GM21447 (cell line): ENCODE measurements around the gene ARID5A.
"Not testable (repeated sequence)": the region's sequence is repeated elsewhere in the genome, so short reads cannot be mapped to it uniquely, and the experiment has no call there.

Experiments used
- ATAC-seq: cut with Tn5 transposase; IDR thresholded peaks from one replicate; pipeline ENCODE4 v1.9.1; 2021; ENCODE audit not compliant: unreplicated experiment

The ARID5A gene

DNA sequence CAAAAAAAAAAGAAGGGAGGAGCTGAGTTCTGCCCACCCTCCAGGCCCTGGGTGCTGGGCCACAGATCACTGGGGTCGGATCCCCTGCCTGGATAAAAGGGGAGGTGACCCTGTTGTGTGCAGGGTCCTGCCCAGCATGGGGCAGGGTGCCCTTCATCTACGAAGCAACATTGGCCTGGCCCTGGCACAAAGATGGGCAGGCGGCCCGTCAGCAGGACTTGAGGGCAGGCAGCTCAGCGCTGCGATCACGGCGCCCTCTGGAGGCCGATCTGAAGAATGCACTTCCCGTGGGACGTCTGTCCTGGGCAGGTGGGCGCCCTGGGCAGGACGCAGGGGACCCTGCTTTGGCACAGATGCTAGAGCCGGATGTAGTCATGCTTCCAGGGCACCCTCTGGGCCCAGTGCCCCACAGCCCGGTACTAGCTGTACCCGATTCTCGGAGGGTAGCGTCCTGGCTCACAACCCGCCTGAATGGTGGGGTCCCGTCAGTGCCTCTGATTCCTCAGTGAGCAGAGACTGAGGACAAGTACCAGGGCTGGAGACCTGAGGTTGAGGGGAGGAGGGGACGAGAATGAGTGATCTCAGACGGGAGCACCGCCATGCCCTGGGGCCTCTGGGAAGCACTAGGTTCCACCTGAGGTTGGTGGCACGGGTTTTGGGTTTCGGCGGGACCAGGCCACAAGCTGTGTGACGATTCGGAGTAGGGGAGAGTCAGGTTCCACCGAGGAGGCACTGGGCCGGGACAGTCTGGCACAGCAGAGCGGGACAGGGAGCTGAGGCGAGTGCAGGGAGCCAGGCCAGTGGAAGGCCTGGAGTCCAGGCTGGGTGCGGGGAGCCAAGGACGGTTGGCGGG, 18.0 kb downstream of the ARID5A start:
- ATAC-seq, result no peak

DNA sequence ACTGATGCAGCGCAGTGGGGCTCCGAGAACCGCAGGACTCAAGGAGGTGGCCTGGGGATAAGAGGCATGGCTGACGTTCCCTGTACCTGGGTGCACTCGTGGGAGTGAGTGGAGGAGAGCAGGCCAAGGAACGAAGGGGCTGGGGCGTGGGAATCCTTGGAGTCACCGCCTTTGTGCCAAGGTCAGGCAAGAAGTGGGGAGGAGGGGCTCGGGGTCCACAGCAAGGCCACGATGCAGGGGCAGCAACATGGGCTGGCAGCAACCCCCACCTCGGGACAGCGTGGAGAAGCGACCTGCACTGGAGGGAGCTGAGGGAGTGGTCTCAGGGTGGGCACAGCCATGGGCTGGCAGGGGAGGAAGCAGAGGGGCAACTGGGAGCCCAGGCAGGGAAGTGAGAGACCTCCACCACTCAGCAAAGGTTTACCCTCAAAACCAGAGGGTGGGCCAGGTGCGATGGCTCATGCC, 18.6 kb downstream of the ARID5A start:
- ATAC-seq, result no peak

DNA sequence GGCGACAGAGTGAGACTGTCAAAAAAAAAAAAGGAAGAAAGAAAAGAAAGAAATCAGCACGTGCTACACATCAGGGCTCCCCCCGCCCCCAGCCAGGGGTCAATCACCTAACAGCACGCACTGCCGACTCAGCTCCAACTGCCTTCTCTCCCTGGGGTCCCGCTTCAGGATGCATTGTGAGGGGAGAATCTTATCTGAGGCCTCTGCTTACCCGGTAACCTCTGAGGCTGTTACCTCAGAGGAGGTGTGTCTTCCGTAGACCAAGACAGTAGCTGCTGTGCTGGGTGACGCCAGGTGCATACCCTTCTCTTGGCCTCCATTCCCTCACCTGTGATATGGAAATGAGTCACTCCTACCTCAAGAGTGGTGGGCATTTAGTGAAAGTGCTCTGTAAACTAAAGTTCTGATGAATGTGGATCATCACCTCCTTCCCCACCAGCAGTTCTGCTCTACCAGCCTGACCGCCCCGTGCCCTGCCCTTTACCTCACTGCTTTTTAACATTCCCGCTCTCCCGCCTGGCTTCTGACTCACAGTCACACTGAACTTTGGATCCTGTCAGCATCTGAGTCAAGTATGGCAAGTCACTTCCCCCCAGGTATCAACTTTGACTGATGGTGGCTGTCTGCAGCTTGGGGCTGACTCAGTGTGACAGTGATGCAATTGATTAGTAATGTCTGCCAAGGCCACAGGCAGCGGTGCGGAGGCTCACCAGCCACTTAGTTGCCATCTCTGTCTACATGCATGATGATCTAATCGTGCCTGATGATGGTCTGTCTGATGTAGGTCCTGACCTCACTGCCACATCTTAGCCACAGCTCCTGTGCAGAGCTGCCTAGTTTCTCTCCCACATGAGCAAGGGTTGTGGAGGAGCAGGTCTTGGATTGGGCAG, 20.1 kb downstream of the ARID5A start:
- no peak for ATAC-seq

DNA sequence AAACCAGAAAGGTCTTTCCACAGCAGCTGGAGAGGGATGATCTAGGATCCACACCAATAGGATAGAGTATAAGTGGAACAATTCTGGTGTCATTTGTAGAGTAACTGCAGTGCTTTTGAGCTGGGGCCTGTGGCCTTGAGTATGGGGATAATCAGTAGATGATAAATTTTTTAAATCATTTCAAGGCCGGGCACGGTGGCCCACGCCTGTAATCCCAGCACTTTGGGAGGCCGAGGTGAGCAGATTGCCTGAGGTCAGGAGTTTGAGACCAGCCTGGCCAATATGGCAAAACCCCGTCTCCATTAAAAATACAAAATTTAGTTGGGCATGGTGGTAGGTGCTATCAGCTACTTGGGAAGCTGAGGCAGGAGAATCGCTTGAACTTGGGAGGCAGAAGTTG, 20.9 kb downstream of the ARID5A start:
- ATAC-seq, result not testable (repeated sequence)

DNA sequence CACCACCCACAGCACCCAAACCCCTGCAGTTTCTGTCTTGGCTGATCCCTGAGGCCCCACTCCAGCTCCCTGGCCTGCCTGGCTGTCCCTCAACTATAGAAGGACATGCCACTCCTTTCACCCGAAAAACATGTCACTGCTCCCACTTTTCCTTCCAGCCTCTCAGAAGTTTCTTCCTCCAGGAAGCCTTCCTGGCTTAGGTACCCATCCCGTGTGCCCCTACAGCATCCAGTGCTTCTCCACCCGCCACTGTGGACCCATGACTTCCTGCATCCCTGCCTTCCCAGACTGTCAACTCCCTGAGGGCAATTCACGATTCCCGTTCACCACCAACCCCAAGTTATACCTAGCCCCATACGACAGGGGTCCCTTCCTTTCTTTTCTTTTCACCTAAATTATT, 21.5 kb downstream of the ARID5A start:
- ATAC-seq, result no peak

DNA sequence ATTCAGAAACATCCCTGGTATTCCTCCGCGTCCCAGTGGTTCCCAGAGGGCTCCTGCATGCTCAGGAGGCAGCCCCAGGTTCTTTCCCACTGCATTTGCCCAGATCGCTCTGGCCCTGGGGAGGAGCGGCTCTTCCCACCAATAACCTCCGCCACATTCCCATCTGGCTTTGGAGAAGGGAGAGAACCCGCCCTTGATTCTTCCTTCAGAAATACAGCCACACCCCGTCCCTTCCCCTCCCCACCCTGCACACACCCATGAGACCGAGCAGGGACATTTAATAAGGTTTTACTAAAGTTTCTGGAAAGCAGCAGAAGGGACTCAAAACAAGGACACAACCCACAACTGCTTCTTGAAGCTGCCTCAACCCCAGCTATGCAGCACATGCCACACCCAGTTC, 21.9 kb downstream of the ARID5A start:
- ATAC-seq, result no peak

DNA sequence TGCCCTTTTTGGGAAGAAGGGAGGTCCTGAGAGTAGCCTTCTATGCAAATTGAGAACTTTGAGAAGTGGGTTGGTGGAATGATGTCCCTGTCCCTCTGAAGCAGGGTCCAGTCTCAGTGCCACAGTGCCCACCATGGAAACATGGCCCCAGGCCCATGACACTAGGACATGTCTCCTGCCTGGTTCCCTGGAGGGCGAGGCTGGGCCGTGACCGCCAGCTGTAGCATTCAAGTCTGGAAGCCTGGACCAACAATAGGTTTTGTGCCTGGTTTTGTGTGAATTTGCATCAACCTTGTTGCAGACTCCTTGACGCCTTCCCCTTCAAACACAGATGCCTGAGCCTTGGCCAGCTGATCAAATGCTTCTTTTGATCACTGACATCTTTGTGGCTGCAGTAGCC, 27.5 kb downstream of the ARID5A start:
- ATAC-seq, result no peak

DNA sequence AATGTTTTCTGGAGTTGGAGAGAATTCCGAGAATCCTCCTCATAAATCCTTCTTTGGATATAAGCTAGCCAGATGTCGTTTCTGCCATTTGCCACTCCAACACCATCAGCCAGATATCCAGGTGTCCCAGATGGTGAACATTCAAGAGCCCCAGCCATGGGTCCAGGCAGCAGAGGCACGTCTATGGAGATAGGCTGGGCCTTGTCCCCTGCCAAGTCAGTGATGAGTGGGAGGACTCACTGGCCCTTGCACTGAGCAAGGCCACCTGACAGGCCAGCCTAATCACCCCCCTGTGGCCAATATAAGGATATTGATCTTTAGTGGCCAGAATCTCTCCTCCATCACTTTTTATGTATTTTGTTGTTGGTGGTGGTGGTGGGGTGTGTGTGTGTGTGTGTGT, 28.0 kb downstream of the ARID5A start:
- ATAC-seq, result no peak

DNA sequence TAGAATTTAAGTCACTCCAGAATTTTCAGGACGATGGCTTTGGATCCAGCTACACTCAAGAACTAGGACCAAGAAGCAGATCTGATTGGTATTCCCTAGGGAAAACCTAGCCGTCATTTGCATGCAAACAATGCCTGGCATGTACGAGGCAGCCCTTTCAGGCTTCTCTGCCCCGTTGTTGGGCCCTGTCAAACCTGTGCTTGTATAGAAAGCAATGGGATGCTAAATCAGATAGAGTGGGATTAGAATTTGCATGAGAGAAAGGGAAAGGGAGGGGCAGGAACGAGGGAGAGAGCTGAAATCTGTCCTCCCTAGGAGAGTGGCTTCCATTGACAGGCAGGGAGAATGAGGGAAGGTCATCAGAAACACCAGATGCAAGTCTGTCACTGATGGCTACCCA, 28.6 kb downstream of the ARID5A start:
- ATAC-seq, result no peak

DNA sequence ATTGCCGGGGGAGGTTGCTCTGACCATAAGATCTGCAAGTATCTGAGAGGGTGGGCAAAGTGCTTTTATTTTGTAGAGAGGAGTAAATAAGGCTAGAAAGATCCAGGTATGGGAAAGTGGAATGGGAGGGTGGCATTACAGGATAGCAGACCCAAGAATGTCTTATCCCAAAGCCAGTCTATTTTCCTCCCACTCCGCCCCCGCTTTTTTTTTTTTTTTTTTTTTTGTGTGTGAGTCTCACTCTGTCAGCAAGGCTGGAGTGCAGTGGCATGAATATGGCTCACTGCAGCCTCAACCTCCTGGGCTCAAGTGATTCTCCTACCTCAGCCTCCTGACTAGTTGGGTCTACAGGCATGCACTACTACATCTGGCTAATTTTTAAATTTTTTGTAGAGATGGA, 31.5 kb downstream of the ARID5A start:
- ATAC-seq, result no peak

DNA sequence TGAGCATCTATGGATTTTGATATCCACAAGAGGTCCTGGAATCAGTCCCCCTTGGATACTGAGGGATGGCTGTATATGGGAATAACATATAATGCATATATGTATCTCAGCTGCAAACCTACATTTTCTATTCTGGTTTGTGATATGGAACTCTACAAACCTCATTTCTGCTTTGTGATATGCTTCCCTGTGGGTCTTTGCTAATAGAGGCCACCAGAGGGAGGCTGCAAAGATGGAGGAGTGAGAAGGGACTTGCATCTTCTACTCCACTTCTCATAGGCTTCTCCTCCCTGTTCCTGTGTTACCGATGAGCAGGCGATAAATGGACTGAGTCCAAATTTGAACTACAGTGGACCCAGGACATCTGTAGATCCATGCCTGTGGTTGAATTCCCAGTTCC, 37.8 kb downstream of the ARID5A start:
- no peak for ATAC-seq

DNA sequence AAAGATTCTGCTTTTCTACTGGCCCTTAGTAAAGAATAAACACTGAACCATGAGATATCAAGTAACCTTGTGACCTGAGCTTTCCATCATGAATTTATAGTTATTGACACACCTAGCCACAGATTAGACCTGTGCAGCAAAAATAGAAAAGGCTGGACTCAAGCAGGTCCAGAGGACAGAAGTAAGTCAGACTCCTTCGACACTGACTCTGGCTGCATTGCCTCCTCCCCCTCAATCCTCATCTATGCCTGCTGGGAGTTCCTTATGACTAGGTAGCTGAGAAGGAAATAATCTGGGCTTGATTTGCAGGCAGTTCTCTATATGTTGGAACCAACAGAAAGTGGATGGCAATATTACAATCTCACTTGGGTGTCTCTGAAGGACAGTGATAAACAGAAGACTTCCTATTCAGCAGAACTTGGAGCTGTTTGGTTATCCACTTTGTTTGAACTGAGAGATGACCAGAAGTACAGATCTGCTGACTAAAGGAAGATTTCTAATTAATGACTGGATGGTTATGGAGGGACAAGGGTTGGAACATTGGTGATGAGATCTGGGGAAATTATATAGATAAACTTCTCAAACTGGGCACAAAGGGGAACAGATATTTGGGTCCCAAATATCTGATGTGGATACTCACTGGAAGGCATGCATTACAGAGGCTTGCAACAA, 39.4 kb downstream of the ARID5A start:
- no peak for ATAC-seq

DNA sequence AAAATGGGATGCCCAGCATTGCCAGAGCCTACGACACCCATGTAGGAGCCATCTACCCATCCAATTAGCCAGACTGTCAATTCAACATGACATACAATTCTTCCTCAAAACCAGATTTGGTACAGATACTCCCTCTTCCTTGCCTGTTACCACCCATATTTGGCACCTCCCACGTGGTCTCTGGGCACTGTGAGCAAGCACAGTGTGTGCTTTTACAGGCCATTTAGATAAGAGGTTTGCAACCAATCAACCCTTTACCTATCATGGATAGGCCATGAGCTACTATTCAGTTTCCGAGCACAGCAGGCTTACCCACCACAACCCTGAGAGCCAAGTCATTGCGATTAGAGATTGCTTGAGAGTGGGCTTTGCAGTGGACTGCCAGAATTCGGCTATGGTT, 40.9 kb downstream of the ARID5A start:
- ATAC-seq, result no peak

DNA sequence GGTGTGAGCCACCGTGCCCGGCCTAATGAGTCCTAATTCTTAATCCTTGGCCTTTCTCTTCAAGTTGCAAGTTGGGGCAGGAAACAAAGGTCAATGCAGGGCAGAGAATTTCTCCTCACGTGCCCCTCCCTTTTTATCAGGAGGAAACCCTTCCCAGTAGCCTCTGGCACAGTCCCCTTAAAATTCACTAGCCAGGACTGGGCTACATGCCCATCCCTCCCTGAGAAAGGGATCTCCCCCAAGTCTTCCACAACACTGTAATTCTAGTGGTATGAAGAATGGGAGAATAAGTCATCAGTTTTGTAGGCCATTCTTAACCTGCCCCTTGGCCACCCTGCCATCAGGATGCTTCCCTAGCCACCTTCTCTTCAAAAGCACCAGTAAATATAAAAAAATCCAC, 42.2 kb downstream of the ARID5A start:
- no peak for ATAC-seq

DNA sequence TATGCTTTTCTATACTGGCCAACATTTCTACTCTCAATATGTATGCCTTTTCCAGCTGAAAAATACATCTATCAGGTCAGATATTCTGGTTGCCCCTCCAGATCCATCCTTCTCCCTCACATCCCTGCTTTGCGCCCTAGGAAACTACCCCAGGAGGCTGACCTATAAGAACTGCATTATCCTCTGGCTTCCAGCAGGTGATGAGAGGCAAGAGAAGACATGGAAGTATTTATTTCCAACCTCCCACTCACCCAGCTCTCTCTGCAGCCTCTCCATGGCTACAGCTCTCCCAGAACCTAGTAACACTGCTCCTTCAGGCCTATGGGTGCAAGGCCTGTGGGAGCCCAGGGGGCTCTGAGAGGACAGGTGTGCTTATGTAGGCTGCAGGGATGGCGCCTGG, 42.9 kb downstream of the ARID5A start:
- no peak for ATAC-seq

DNA sequence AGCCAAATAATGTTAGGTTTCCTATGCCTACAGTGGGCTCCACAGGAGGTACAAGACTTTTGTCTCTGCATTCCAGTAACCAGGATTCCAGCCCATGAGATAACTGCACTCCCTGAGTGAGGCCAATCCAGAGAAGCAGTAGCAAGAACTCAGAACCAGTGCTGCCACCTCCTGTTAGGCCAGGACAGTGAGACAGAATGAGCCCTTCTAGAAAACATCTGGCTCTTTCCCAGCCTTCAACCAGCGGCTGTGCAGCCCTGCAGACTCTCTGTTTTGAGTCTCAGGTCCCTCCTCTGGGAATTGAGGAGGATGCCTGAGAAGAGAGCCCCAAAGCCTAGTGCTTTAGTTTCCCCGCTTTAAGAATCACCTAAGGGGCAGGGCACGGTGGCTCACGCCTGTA, 44.2 kb downstream of the ARID5A start:
- no peak for ATAC-seq

DNA sequence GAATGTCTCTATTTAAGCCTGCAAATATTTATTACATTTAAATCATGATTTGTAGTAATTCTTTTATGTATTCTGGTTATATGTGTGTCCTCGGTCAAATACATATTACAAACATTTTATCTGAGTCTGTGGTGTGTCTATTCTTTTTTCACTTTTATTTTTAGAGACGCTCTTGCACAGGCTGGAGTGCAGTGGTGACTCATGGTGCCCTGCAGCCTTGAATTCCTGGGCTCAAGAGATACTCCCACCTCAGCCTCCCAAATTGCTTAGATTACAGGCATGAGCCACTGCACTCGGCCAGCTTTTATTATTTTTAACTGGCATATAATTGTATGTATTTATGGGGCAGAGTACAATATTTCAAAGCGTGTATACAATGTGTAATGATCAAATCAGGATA, 47.5 kb downstream of the ARID5A start:
- ATAC-seq, result no peak

DNA sequence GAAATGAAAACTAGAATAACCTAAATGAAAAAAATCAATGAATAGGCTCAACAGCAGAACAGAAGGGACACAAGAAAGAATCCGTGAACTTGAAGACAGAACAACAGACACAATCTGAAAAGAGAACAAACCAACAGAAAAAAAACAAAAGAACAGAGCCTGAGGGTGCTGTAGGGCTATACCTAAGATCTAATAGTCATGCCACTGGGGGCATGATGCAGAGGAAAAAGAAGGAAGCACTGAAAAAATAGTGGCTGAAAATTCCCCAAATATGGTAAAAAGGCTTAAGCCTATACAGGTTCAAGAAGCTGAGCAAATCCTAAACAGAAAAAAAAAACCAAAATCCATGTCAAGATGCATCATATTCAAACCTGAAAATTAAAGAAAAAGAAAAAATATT, 51.3 kb downstream of the ARID5A start:
- ATAC-seq, result no peak

DNA sequence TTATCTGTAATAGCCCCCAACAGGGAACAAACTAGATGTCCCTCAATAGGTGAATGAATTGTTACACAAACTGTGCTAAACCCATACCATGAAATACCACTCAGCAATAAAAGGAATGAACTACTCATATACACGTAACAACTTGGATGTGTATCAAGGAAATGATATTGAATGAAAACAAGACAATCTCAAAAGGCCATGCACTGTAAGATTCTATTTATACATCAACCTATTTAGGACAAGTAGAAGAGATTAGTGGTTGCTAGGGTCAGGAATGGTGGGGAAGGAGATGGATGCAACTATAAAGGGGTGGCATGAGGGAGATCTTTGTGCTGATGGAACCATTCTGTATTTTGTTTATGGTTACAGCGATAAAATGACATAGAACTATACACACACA, 54.5 kb downstream of the ARID5A start:
- ATAC-seq, result no peak

DNA sequence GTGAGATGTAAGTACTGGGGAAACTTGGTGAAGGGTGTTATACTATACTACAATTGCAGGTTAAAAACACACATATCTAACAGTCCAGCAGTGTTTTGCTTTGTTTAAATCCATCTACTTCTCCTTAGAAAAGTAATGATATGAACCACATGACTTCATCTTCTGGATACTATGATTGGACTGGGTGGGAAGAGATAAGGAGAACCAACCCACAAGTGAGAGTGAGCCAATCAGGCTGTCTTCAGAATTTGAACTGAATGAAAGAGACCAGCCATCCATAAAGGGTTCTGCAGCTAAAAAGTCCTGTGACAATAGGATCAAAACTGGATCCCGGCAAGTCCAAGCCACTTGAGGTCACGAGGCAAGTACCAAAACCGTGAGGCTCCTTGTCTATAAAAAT, 54.9 kb downstream of the ARID5A start:
- ATAC-seq, result no peak

DNA sequence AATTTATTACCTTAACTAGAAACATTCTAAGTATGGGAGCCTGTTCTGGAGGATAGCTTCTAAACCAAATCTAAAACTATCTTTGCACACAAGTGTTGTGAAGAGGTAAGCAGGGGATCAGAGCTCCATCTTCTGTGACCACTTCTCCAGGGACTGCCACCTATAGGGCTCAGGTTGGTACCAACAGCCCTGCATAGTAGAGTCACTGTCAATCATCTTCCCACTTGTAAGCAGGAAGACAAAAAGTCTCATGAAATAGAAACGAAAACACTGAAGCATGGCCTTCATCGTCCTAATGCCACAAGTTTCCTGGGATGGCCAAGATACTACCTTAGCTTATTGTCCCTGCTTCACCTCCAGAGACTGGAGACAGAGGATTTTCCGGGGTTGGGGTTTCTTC, 57.7 kb downstream of the ARID5A start:
- no peak for ATAC-seq
